ENCODE results near the gene NPTX1.

- TF ChIP-seq CTCF (IDR thresholded peaks at IDR 0.05) (no peak), EZH2 (IDR thresholded peaks at IDR 0.05; ENCODE audit: borderline replicate concordance, insufficient read depth, low read depth, low read length, poor library complexity, severe bottlenecking) (no peak)
These were observed 2.0 kb downstream of the NPTX1 start for GRCh38 chr17:80474231-80474960.
